Gastrocnemius medialis (tissue), 4 donors: ENCODE measurements around the gene PLSCR4.

ENCODE experiments used
- CTCF ChIP-seq, 5 experiments: fragments of 450-650 bp in 3 of 5; fragments of 200-600 bp in 2 of 5; sonication (generic) in 2 of 5; IDR thresholded peaks in 4 of 5; conservative IDR thresholded peaks in 1 of 5; 1 replicate in 4 of 5; 2 replicates in 1 of 5; pipeline ENCODE4 v1.5.1; 2016 to 2019; ENCODE audit warnings: antibody characterized with exemption in 5 of 5, mild to moderate bottlenecking in 3 of 5, moderate library complexity in 3 of 5
- POLR2A ChIP-seq, 2 donors: fragments of 450-650 bp; IDR thresholded peaks; one replicate each; pipeline ENCODE4 v1.6.1; 2017; ENCODE audit warnings: antibody characterized with exemption in 2 of 2, mild to moderate bottlenecking in 2 of 2, moderate library complexity in 2 of 2

GRCh38 chr3:146165877-146166276 is 85.0 kb downstream of the PLSCR4 start:
- TF ChIP-seq CTCF (IDR thresholded peaks at IDR 0.05 in 4 of 5, conservative IDR thresholded peaks at IDR 0.05 in 1 of 5) (no peak), POLR2A (IDR thresholded peaks at IDR 0.05) (no peak)
